IMR-90 (cell line): Measurements from ENCODE around the gene AMACR. TPM values are rescaled to one million over a fixed set of nuclear protein-coding genes. Genes with fewer than 3 reads are reported as not detected.

Experiments
- ATAC-seq: fragments of 200-7000 bp; cut with Tn5 transposase; 2 replicates; pipeline ENCODE4 v1.9.1; 2020; ENCODE audit warnings: low read depth, mild to moderate bottlenecking, moderate library complexity
- BruUV-seq: library from RNA; stranded (reverse); fragments of 400-500 nt; replicated peaks from 2 replicates; lab custom pipeline; 2021; lab: Mats Ljungman, UMichigan
- CTCF ChIA-PET: fragments of 300-600 bp; formaldehyde crosslinking; extraction: SDS; loops from one replicate; lab custom pipeline; 2021; ENCODE audit warnings: antibody characterized with exemption; lab: Yijun Ruan, JAX
- POLR2A ChIA-PET: fragments of 300-600 bp; sonication (Branson Sonifier 250); formaldehyde crosslinking; loops from one replicate; lab custom pipeline; 2022; ENCODE audit warnings: antibody characterized with exemption; ENCODE audit not compliant: unreplicated experiment; lab: Charles Lee
- DNase-seq: peaks from one replicate; pipeline ENCODE4 v3.0.0; 2013
- H2AFZ ChIP-seq: replicated peaks from 2 replicates; pipeline ENCODE3; 2013; ENCODE audit warnings: low read length, mild to moderate bottlenecking; ENCODE audit not compliant: poor library complexity
- H2AK5ac ChIP-seq: 2 replicates; pipeline ENCODE4 v1.6.1; 2013; ENCODE audit warnings: low read depth, low read length, inconsistent platforms
- H2AK9ac ChIP-seq: replicated peaks from 2 replicates; pipeline ENCODE3; 2013; ENCODE audit warnings: mild to moderate bottlenecking, low read depth, low read length, moderate library complexity; ENCODE audit not compliant: poor library complexity
- H2BK120ac ChIP-seq: 2 replicates; pipeline ENCODE4 v1.6.1; 2013; ENCODE audit warnings: low read depth, low read length, inconsistent platforms
- H2BK15ac ChIP-seq: 3 replicates; pipeline ENCODE4 v1.6.1; 2013; ENCODE audit warnings: low read depth, low read length, inconsistent platforms
- H2BK20ac ChIP-seq: 2 replicates; pipeline ENCODE4 v1.6.1; 2013; ENCODE audit warnings: low read depth, mild to moderate bottlenecking, inconsistent platforms, low read length, moderate library complexity
- H2BK5ac ChIP-seq: 2 replicates; pipeline ENCODE4 v1.6.1; 2013; ENCODE audit warnings: mild to moderate bottlenecking, low read depth, low read length, inconsistent platforms; ENCODE audit not compliant: poor library complexity, severe bottlenecking
- H3K14ac ChIP-seq: replicated peaks from 2 replicates; pipeline ENCODE4 v1.6.1; 2013; ENCODE audit warnings: low read depth, low read length, inconsistent platforms
- H3K18ac ChIP-seq: 2 replicates; pipeline ENCODE4 v1.6.1; 2013; ENCODE audit warnings: low read depth, low read length, control low read depth
- H3K23ac ChIP-seq: 2 replicates; pipeline ENCODE4 v1.6.1; 2013; ENCODE audit warnings: low read depth, low read length, inconsistent platforms
- H3K27ac ChIP-seq: 2 replicates; pipeline ENCODE4 v1.5.1; 2013; ENCODE audit warnings: mild to moderate bottlenecking, control low read depth, low read length; ENCODE audit not compliant: insufficient read depth
- H3K27me3 ChIP-seq: 2 replicates; pipeline ENCODE4 v1.6.1; 2013; ENCODE audit warnings: low read length; ENCODE audit not compliant: control insufficient read depth, insufficient read depth
- H3K36me3 ChIP-seq: 2 replicates; pipeline ENCODE4 v1.6.1; 2013; ENCODE audit warnings: low read length, mixed read lengths; ENCODE audit not compliant: control insufficient read depth, insufficient read depth
- H3K4ac ChIP-seq: 2 replicates; pipeline ENCODE4 v1.6.1; 2013; ENCODE audit warnings: low read depth, low read length, inconsistent platforms
- H3K4me1 ChIP-seq: 2 replicates; pipeline ENCODE4 v1.6.1; 2013; ENCODE audit warnings: low read length, mixed read lengths; ENCODE audit not compliant: control insufficient read depth, insufficient read depth
- H3K4me2 ChIP-seq: 2 replicates; pipeline ENCODE4 v1.6.1; 2013; ENCODE audit warnings: low read depth, mild to moderate bottlenecking, control low read depth, low read length, moderate library complexity
- H3K4me3 ChIP-seq: 2 replicates; pipeline ENCODE4 v1.5.1; 2013; ENCODE audit warnings: low read depth, mild to moderate bottlenecking, control low read depth, low read length, moderate library complexity; ENCODE audit not compliant: insufficient read depth
- H3K56ac ChIP-seq: 2 replicates; pipeline ENCODE4 v1.6.1; 2013; ENCODE audit warnings: low read length, inconsistent platforms; ENCODE audit not compliant: insufficient read depth; ENCODE audit errors: extremely low read depth
- H3K79me1 ChIP-seq, 2 experiments: 2 replicates each; pipeline ENCODE4 v1.6.1; 2013; ENCODE audit warnings: low read length in 2 of 2, inconsistent platforms in 1 of 2, low read depth in 1 of 2
- H3K9ac ChIP-seq: 2 replicates; pipeline ENCODE4 v1.6.1; 2013; ENCODE audit warnings: low read depth, low read length, control low read depth
- H3K9me1 ChIP-seq: 2 replicates; pipeline ENCODE4 v1.6.1; 2013; ENCODE audit warnings: low read length, inconsistent platforms; ENCODE audit not compliant: insufficient read depth
- H3K9me3 ChIP-seq: 2 replicates; pipeline ENCODE4 v1.6.1; 2013; ENCODE audit warnings: low read length; ENCODE audit not compliant: control insufficient read depth, insufficient read depth
- H4K20me1 ChIP-seq: 2 replicates; pipeline ENCODE4 v1.6.1; 2013; ENCODE audit warnings: low read length, inconsistent platforms; ENCODE audit not compliant: insufficient read depth
- H4K5ac ChIP-seq: 2 replicates; pipeline ENCODE4 v1.6.1; 2013; ENCODE audit warnings: mild to moderate bottlenecking, low read depth, low read length, control low read depth
- H4K8ac ChIP-seq, 2 experiments: 2 replicates each; pipeline ENCODE4 v1.6.1; 2013; ENCODE audit warnings: low read depth in 2 of 2, low read length in 2 of 2, control low read depth in 1 of 2, inconsistent platforms in 1 of 2
- H4K91ac ChIP-seq: 2 replicates; pipeline ENCODE4 v1.6.1; 2013; ENCODE audit warnings: low read depth, low read length, inconsistent platforms; ENCODE audit not compliant: insufficient read depth
- MAZ ChIP-seq: IDR thresholded peaks from 2 replicates; pipeline ENCODE4 v1.6.1; 2012; ENCODE audit warnings: low read depth, mild to moderate bottlenecking, low read length, improper control_type of control experiment, moderate library complexity, borderline replicate concordance
- RAD21 ChIP-seq: IDR thresholded peaks from 2 replicates; pipeline ENCODE4 v1.6.1; 2012; ENCODE audit warnings: low read length, improper control_type of control experiment
- RCOR1 ChIP-seq: IDR thresholded peaks from 2 replicates; pipeline ENCODE4 v1.6.1; 2012; ENCODE audit warnings: mild to moderate bottlenecking, low read length, improper control_type of control experiment; ENCODE audit not compliant: insufficient replicate concordance
- RFX5 ChIP-seq: IDR thresholded peaks from 2 replicates; pipeline ENCODE4 v1.8.0; 2012; ENCODE audit warnings: low read depth, mild to moderate bottlenecking, low read length, moderate library complexity
- SMC3 ChIP-seq: fragments of 150-350 bp; IDR thresholded peaks from 2 replicates; pipeline ENCODE4 v1.6.1; 2016; ENCODE audit warnings: low read depth, mild to moderate bottlenecking, antibody characterized with exemption, low read length, moderate library complexity
- WGBS, 2 experiments: methylation state at CpG; one replicate each; pipeline versions ENCODE4 v1.1.5 to v1.1.7; 2013; ENCODE audit warnings: missing lambda C conversion rate in 2 of 2; ENCODE audit not compliant: insufficient read length in 1 of 2; ENCODE audit errors: extremely low coverage in 2 of 2; 5-methylcytosine and 5-hydroxymethylcytosine counted together
- dilution Hi-C: fragments of 300-500 bp; cut with HindIII; formaldehyde crosslinking; loops from one replicate; pipeline ENCODE4 v1.14.3; 2018; ENCODE audit warnings: low sequenced_read_pairs; ENCODE audit not compliant: unreplicated experiment
- in situ Hi-C: fragments of 300-500 bp; cut with MboI; formaldehyde crosslinking; loops from 3 replicates; pipeline ENCODE4 v1.14.3; 2019; ENCODE audit warnings: low sequenced_read_pairs, inconsistent platforms, mixed read lengths
- intact Hi-C: fragments of 100-400 bp; cut with micrococcal nuclease; formaldehyde crosslinking; loops from 2 replicates; pipeline ENCODE4 v1.10.0; 2022
- polyA plus RNA-seq, 3 experiments: library from polyadenylated mRNA; depleted of rRNA; stranded (reverse); fragments of >200 nt; gene quantifications; 2 replicates each; pipeline ENCODE4 v1.2.3, GENCODE V29; 2012; ENCODE audit warnings: low replicate concordance in 1 of 3
- total RNA-seq: library from RNA; depleted of rRNA; stranded (reverse); fragments of >200 nt; gene quantifications from 2 replicates; pipeline ENCODE4 v1.2.3, GENCODE V29; 2012
- TF ChIP-seq, protein P1 (sequence below): conservative IDR thresholded peaks from 2 replicates; pipeline ENCODE4 v1.5.1; 2012; ENCODE audit warnings: mild to moderate bottlenecking, low read depth, low read length, improper control_type of control experiment

The AMACR gene
- total and polyA plus RNA-seq, 2 of the 4 experiments (the other 2 are of a cell fraction) = 8.2 to 12.9 TPM

DNA sequence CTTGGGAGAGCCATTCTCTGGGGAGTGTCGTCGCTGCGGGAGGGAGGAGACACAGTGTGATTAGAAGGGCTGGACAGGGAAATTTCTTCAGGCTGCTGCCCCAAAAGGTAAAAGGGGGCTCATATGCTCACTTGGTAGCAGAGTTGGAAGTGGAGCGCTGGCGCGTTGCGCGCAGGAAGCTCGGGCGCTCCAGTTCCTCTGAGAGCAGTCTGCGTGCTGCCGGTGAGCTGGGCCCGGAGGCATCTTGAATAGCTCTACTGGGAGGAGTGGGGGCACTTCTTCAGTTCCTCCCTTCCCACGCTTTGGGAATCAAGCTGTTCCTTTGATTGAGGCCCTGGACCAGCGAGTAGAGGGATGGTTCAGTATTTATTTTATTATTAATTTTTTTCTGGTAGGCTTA lies 69.0 kb downstream of the AMACR start:
- no peak overlapping the region for H4K91ac ChIP-seq
- ChIA-PET CTCF (no interaction called here), POLR2A (no interaction called here)
- no TSS peak for BruUV-seq
- H4K8ac ChIP-seq = no peak overlapping the region
- no peak overlapping the region for H2BK20ac ChIP-seq
- intact Hi-C loops (loop anchor here (10.0 kb wide), 1 partner anchor 324 kb away; no protein-coding TSS in a partner anchor), dilution Hi-C loops (no loop called here), in situ Hi-C loops (no loop called here)
- no peaks in the 10 kb centered on the region; the same call in 1 of the 2 replicates for H4K20me1 ChIP-seq
- no peaks in the 10 kb centered on the region for H3K36me3 ChIP-seq
- no peak overlapping the region for H3K56ac ChIP-seq
- H4K5ac ChIP-seq = no peak overlapping the region
- no peaks in the 10 kb centered on the region for H3K79me1 ChIP-seq
- H3K27me3 ChIP-seq = peaks cover 67% of the 10 kb centered on the region
- no peak overlapping the region for H3K23ac ChIP-seq
- 20% methylated on average over 6 of the region's 15 CpGs; no CpG with 5 or more reads in 1 of the 2 experiments for WGBS, 2 experiments
- ATAC-seq (no peak), DNase-seq (no peak)
- H3K4me3 ChIP-seq = no peak overlapping the region
- H3K18ac ChIP-seq = no peak overlapping the region
- no peak overlapping the region for H3K27ac ChIP-seq
- no peak overlapping the region for H2BK5ac ChIP-seq
- no peak overlapping the region for H2AK9ac ChIP-seq
- no peaks in the 10 kb centered on the region for H3K9me1 ChIP-seq
- H3K4ac ChIP-seq = no peak overlapping the region
- H2AFZ ChIP-seq = no peak overlapping the region
- no peak overlapping the region for H3K9ac ChIP-seq
- no peak overlapping the region for H2BK15ac ChIP-seq
- no peak overlapping the region for H2AK5ac ChIP-seq
- no peak for TF ChIP-seq RCOR1
- TF ChIP-seq SMC3 = no peak
- TF ChIP-seq RFX5 = no peak
- TF ChIP-seq, protein P1, sequence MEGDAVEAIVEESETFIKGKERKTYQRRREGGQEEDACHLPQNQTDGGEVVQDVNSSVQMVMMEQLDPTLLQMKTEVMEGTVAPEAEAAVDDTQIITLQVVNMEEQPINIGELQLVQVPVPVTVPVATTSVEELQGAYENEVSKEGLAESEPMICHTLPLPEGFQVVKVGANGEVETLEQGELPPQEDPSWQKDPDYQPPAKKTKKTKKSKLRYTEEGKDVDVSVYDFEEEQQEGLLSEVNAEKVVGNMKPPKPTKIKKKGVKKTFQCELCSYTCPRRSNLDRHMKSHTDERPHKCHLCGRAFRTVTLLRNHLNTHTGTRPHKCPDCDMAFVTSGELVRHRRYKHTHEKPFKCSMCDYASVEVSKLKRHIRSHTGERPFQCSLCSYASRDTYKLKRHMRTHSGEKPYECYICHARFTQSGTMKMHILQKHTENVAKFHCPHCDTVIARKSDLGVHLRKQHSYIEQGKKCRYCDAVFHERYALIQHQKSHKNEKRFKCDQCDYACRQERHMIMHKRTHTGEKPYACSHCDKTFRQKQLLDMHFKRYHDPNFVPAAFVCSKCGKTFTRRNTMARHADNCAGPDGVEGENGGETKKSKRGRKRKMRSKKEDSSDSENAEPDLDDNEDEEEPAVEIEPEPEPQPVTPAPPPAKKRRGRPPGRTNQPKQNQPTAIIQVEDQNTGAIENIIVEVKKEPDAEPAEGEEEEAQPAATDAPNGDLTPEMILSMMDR = no peak
- no peak for TF ChIP-seq MAZ
- TF ChIP-seq RAD21 = no peak
- no peak overlapping the region for H3K4me2 ChIP-seq
- no peak overlapping the region for H3K14ac ChIP-seq
- H3K4me1 ChIP-seq = no peaks in the 10 kb centered on the region
- no peak overlapping the region for H2BK120ac ChIP-seq
- peaks cover 5% of the 10 kb centered on the region; the same call in 1 of the 2 replicates for H3K9me3 ChIP-seq
